ENCODE data around the gene OR52R1. TPM values are rescaled to one million over a fixed set of nuclear protein-coding genes. Genes with fewer than 3 reads are reported as not detected.

OR52R1 gene
- total and polyA plus RNA-seq, 2 donors (not counting 3 experiments of a cell fraction or from before 2014, with no cell fraction given), result not detected

DNA sequence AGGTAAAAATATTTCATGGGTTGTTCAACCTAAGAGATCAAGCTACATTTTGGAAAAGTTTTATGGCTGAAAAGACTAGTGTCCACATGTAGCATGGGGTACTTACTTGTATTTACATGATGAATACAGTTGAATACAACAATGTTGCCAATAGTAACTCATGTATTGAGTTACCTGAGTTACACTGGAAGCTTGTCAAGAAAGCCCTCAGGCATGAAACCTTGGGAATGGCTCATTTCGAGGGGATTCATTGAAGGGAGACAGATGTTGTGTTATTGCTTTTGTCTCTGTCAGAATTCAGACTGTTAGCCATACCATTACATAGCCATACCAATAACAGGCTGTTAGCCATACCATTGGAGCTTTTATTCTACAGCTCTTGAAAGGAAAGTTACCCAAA, 26.2 kb upstream of the OR52R1 start:
- Histone ChIP-seq H3K9me3 (replicated peaks; ENCODE audit: control insufficient read depth, insufficient read depth, low read length) (no peaks in the 10 kb centered on the region), H3K4me3 (replicated peaks in 1 of 3; ENCODE audit: insufficient read depth in 1 of 3, low read depth in 1 of 3, low read length in 3 of 3) (no peak overlapping the region), H3K9me1 (replicated peaks; ENCODE audit: control insufficient read depth, extremely low read depth, insufficient read depth, low read length) (no peaks in the 10 kb centered on the region), H2AFZ (ENCODE audit: low read depth, low read length) (no peak overlapping the region), H3K27me3 (ENCODE audit: control insufficient read depth in 2 of 2, insufficient read depth in 2 of 2, low read length in 2 of 2) (no peaks in the 10 kb centered on the region), H3K4me2 (ENCODE audit: insufficient read depth, low read length) (no peak overlapping the region), H3K79me2 (ENCODE audit: control insufficient read depth, insufficient read depth, low read length) (no peaks in the 10 kb centered on the region), H4K20me1 (replicated peaks; ENCODE audit: control insufficient read depth, extremely low read depth, insufficient read depth, low read length) (no peaks in the 10 kb centered on the region), H3K36me3 (ENCODE audit: control insufficient read depth in 2 of 2, extremely low read depth in 1 of 2, insufficient read depth in 2 of 2, low read length in 2 of 2) (no peaks in the 10 kb centered on the region), H3K9ac (replicated peaks; ENCODE audit: extremely low read depth, insufficient read depth, low read length) (no peak overlapping the region), H3K27ac (ENCODE audit: insufficient read depth, low read depth, low read length) (no peak overlapping the region), H3K4me1 (ENCODE audit: control insufficient read depth, extremely low read depth, insufficient read depth, low read length) (no peaks in the 10 kb centered on the region)
- dilution Hi-C loops (cut with MboI; ENCODE audit: extremely low pct_ligation_motif_present, low sequenced_read_pairs) (no loop called here), intact Hi-C loops (cut with micrococcal nuclease) (no loop called here)
- CTCF ChIA-PET, result no interaction called here
- FAIRE-seq (no peak), DNase-seq (ENCODE audit: low read depth, low spot score) (no peak)
- no TSS peak for BruUV-seq (replicated peaks)
- no peak for TF ChIP-seq POLR2AphosphoS5 (IDR thresholded peaks at IDR 0.05; ENCODE audit: insufficient read depth, low read depth, low read length)
- TF ChIP-seq, protein P1, sequence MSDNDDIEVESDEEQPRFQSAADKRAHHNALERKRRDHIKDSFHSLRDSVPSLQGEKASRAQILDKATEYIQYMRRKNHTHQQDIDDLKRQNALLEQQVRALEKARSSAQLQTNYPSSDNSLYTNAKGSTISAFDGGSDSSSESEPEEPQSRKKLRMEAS (IDR thresholded peaks at IDR 0.05; ENCODE audit: insufficient read depth, insufficient read length), result no peak
- no peak for TF ChIP-seq EZH2 (IDR thresholded peaks at IDR 0.05; ENCODE audit: borderline replicate concordance, low read depth, low read length, severe bottlenecking)
- no peak for TF ChIP-seq POLR2A (IDR thresholded peaks at IDR 0.05; ENCODE audit: low read depth, low read length)
- POLR2A ChIA-PET, result no interaction called here

DNA sequence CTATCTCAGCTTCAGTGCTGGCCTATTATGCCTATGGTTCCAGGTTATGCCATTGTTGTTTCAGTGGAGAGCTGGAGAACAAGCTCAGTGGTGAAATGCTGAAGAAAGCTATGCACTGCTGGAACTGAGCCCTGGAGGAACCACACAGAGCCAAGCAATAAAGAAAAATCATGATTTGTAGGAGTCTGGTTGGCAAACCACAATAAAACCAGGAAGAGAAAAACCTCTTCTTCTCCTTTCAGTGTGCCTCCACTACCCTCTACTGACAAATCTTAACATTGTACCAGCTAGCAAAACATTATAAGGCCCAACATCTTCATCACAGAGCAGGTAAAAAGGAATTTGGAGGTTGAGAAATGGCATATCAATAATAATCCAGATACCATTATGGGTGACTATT, 22.2 kb upstream of the OR52R1 start:
- no peak overlapping the region for H3K4me3 ChIP-seq (replicated peaks in 1 of 3; ENCODE audit: insufficient read depth in 1 of 3, low read depth in 1 of 3, low read length in 3 of 3)
- no peak overlapping the region for H3K9ac ChIP-seq (replicated peaks; ENCODE audit: extremely low read depth, insufficient read depth, low read length)
- H3K9me3 ChIP-seq (replicated peaks; ENCODE audit: control insufficient read depth, insufficient read depth, low read length), result no peaks in the 10 kb centered on the region
- FAIRE-seq (no peak), DNase-seq (ENCODE audit: low read depth, low spot score) (no peak)
- ChIA-PET CTCF (no interaction called here), POLR2A (no interaction called here)
- no TSS peak for BruUV-seq (replicated peaks)
- no peaks in the 10 kb centered on the region for H3K79me2 ChIP-seq (ENCODE audit: control insufficient read depth, insufficient read depth, low read length)
- TF ChIP-seq, protein P2, sequence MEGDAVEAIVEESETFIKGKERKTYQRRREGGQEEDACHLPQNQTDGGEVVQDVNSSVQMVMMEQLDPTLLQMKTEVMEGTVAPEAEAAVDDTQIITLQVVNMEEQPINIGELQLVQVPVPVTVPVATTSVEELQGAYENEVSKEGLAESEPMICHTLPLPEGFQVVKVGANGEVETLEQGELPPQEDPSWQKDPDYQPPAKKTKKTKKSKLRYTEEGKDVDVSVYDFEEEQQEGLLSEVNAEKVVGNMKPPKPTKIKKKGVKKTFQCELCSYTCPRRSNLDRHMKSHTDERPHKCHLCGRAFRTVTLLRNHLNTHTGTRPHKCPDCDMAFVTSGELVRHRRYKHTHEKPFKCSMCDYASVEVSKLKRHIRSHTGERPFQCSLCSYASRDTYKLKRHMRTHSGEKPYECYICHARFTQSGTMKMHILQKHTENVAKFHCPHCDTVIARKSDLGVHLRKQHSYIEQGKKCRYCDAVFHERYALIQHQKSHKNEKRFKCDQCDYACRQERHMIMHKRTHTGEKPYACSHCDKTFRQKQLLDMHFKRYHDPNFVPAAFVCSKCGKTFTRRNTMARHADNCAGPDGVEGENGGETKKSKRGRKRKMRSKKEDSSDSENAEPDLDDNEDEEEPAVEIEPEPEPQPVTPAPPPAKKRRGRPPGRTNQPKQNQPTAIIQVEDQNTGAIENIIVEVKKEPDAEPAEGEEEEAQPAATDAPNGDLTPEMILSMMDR (IDR thresholded peaks at IDR 0.05; ENCODE audit: extremely low read depth in 1 of 2, insufficient read depth in 1 of 2, low read depth in 1 of 2, low read length in 2 of 2), result no peak
- TF ChIP-seq EZH2 (IDR thresholded peaks at IDR 0.05; ENCODE audit: borderline replicate concordance, low read depth, low read length, severe bottlenecking) (no peak), FOS (IDR thresholded peaks at IDR 0.05; ENCODE audit: borderline replicate concordance, insufficient read depth, low read length) (no peak), JUN (IDR thresholded peaks at IDR 0.05; ENCODE audit: borderline replicate concordance, insufficient read depth, insufficient read length, low read depth) (no peak), POLR2AphosphoS5 (IDR thresholded peaks at IDR 0.05; ENCODE audit: insufficient read depth, low read depth, low read length) (no peak), GATA2 (IDR thresholded peaks at IDR 0.05; ENCODE audit: insufficient read depth, insufficient read length, low read depth, low read length) (no peak), POLR2A (IDR thresholded peaks at IDR 0.05; ENCODE audit: low read depth, low read length) (no peak), MYC (IDR thresholded peaks at IDR 0.05; ENCODE audit: low read depth, low read length) (no peak)
- TF ChIP-seq, protein P1 (IDR thresholded peaks at IDR 0.05; ENCODE audit: insufficient read depth, insufficient read length), result no peak
- H2AFZ ChIP-seq (ENCODE audit: low read depth, low read length), result no peak overlapping the region
- intact Hi-C loops (cut with micrococcal nuclease) (no loop called here), dilution Hi-C loops (cut with MboI; ENCODE audit: extremely low pct_ligation_motif_present, low sequenced_read_pairs) (no loop called here)
- no peaks in the 10 kb centered on the region for H3K4me1 ChIP-seq (ENCODE audit: control insufficient read depth, extremely low read depth, insufficient read depth, low read length)
- H3K27me3 ChIP-seq (ENCODE audit: control insufficient read depth in 2 of 2, insufficient read depth in 2 of 2, low read length in 2 of 2), result no peaks in the 10 kb centered on the region
- H3K4me2 ChIP-seq (ENCODE audit: insufficient read depth, low read length), result no peak overlapping the region
- H3K36me3 ChIP-seq (ENCODE audit: control insufficient read depth in 2 of 2, extremely low read depth in 1 of 2, insufficient read depth in 2 of 2, low read length in 2 of 2), result no peaks in the 10 kb centered on the region
- H3K27ac ChIP-seq (ENCODE audit: insufficient read depth, low read depth, low read length), result no peak overlapping the region
- H3K9me1 ChIP-seq (replicated peaks; ENCODE audit: control insufficient read depth, extremely low read depth, insufficient read depth, low read length), result no peaks in the 10 kb centered on the region
- no peaks in the 10 kb centered on the region for H4K20me1 ChIP-seq (replicated peaks; ENCODE audit: control insufficient read depth, extremely low read depth, insufficient read depth, low read length)

All from endothelial cell of umbilical vein (primary cell).